GM21367 (cell line): Measurements from ENCODE around the gene BAG3.
A peak's percentile ranks its signal among the peaks of the same experiment; 100 is the strongest.

Experiments
- ATAC-seq: cut with Tn5 transposase; IDR thresholded peaks from one replicate; pipeline ENCODE4 v1.9.1; 2021; ENCODE audit not compliant: unreplicated experiment

Gene BAG3

DNA sequence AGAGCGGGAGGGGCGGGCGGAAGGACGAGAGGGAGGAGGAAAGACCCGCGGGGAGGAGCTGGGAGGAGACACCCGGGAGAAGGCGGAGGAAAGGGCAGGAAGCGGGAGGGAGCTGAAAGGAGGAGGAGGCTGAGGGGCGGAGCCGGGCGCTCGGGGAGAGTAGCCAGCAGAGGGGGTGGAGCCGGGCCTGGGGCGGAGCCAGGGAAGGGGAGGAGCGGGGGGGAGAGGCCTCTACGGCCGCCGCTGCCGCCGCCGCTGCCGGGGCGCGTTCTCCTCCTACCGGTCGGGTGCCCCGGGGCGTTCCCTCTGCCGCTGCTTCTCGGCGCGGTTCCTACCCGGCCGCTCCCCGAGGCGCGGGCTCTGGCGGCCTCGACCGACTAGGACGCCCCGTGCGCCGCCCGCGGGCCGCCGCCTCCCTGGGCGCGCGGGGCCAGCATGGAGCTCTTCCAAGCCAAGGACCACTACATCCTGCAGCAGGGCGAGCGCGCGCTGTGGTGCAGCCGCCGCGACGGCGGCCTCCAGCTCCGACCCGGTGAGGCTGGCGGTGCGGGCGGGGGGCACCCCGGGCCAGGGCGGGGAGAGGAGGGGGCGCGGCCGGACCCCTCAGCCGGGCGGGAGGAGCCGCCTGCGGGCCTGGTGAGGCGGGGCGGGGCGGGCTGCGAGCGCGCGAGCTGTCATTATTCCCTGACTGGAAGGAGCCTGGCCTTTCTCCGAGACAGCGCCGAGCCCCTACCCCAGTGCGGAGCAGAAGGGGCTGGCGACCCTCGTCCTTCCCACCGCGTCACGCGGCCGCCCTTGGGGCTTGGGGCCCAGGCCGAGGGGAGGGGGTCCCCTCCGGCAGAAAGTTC, 74.9 kb downstream of the BAG3 start, which contains the start of gene INPP5F:
Gene INPP5F, plus strand, starts transcription at position 223 of the 848 bp plus-strand sequence. Its CDS starts 213 bp downstream, at position 436.
- ATAC-seq, result peak; percentile 90

DNA sequence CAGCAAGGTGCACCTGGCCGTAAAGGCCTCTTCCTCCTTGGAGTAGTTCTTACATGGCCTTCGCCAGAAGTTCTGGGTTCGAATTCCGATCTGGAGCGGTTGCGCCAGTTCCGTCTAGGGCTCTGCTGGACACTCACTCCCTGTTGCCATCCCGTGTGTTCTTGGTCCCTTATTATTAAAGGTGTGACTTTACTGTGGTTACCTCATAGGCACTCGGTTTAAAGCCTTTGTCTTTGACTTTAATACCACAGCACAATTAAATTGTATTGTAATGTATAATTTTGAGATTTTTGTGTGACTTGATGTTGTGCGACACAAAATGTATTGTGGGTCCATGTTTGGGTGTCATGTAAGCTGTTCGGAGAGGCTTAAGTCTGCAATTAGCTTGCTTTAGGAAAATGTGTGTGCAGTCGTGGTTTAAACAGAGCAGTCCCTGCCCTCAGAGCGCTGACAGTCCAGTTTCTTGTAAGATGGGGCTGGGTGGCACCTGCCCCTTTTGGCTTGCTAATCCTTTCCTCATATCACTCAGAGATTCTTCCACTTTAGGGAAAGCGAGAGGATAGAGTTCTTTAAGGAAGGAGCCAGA, 75.6 kb downstream of the BAG3 start:
- ATAC-seq, result no peak
